ENCODE results near the gene ELL. TPM values are rescaled to one million over a fixed set of nuclear protein-coding genes. Genes with fewer than 3 reads are reported as not detected.

The ELL gene
- total RNA-seq, 1 donor from 2014 or later = 7.9 TPM

GRCh38 chr19:18495204-18495911, 26.5 kb downstream of the ELL start:
- no peaks in the 10 kb centered on the region for H3K36me3 ChIP-seq
- intact Hi-C loops (cut with micrococcal nuclease) = no loop called here
- DNase-seq = no peak
- H3K27me3 ChIP-seq (ENCODE audit: low read depth) = no peaks in the 10 kb centered on the region
- no peak overlapping the region for H3K27ac ChIP-seq (replicated peaks)
- TF ChIP-seq CTCF (IDR thresholded peaks at IDR 0.05; ENCODE audit: borderline replicate concordance) = no peak
- H3K9me3 ChIP-seq (replicated peaks) = no peaks in the 10 kb centered on the region
- no peak overlapping the region for H3K4me3 ChIP-seq
- peaks cover 91% of the 10 kb centered on the region for H3K4me1 ChIP-seq

- intact Hi-C loops (cut with micrococcal nuclease) = no loop called here
Measured at GRCh38 chr19:18494267-18494607, 27.6 kb downstream of the ELL start.

GRCh38 chr19:18493440-18494266, 28.2 kb downstream of the ELL start:
- Histone ChIP-seq H3K36me3 (no peaks in the 10 kb centered on the region), H3K4me3 (no peak overlapping the region), H3K9me3 (replicated peaks) (no peaks in the 10 kb centered on the region), H3K4me1 (peaks cover 91% of the 10 kb centered on the region), H3K27ac (replicated peaks) (peak overlapping the region; percentile 79), H3K27me3 (ENCODE audit: low read depth) (no peaks in the 10 kb centered on the region)
- no peak for DNase-seq
- no peak for TF ChIP-seq CTCF (IDR thresholded peaks at IDR 0.05; ENCODE audit: borderline replicate concordance)
- intact Hi-C loops (cut with micrococcal nuclease) = no loop called here

More at GRCh38 chr19:18494267-18494607, 27.6 kb downstream of the ELL start:
- Histone ChIP-seq H3K27me3 (ENCODE audit: low read depth) (no peaks in the 10 kb centered on the region), H3K9me3 (replicated peaks) (no peaks in the 10 kb centered on the region), H3K4me1 (peaks cover 91% of the 10 kb centered on the region), H3K4me3 (no peak overlapping the region), H3K27ac (replicated peaks) (peak overlapping the region; percentile 79), H3K36me3 (no peaks in the 10 kb centered on the region)
- no peak for TF ChIP-seq CTCF (IDR thresholded peaks at IDR 0.05; ENCODE audit: borderline replicate concordance)
- DNase-seq = no peak

GRCh38 chr19:18491995-18492953, 29.6 kb downstream of the ELL start:
- Histone ChIP-seq H3K27ac (replicated peaks) (peak overlapping the region; percentile 79), H3K27me3 (ENCODE audit: low read depth) (no peaks in the 10 kb centered on the region), H3K4me1 (peaks cover 92% of the 10 kb centered on the region), H3K36me3 (no peaks in the 10 kb centered on the region), H3K4me3 (no peak overlapping the region), H3K9me3 (replicated peaks) (no peaks in the 10 kb centered on the region)
- intact Hi-C loops (cut with micrococcal nuclease) = no loop called here
- no peak for TF ChIP-seq CTCF (IDR thresholded peaks at IDR 0.05; ENCODE audit: borderline replicate concordance)
- DNase-seq = no peak

GRCh38 chr19:18490728-18491127, 31.1 kb downstream of the ELL start:
- no peaks in the 10 kb centered on the region for H3K36me3 ChIP-seq
- no peak overlapping the region for H3K4me3 ChIP-seq
- H3K27me3 ChIP-seq (ENCODE audit: low read depth) = no peaks in the 10 kb centered on the region
- H3K4me1 ChIP-seq = peaks cover 92% of the 10 kb centered on the region
- no peak for TF ChIP-seq CTCF (IDR thresholded peaks at IDR 0.05; ENCODE audit: borderline replicate concordance)
- no peak overlapping the region for H3K27ac ChIP-seq (replicated peaks)
- DNase-seq = no peak
- H3K9me3 ChIP-seq (replicated peaks) = no peaks in the 10 kb centered on the region
- intact Hi-C loops (cut with micrococcal nuclease) = no loop called here

All from left ventricle myocardium inferior (tissue), 1 donor.